A549 (cell line): ENCODE data around the gene TBC1D14.

ENCODE experiments used
- CTCF ChIP-seq: fragments of >200 bp; sonication (Bioruptor Twin); formaldehyde crosslinking; IDR thresholded peaks from 3 replicates; pipeline ENCODE4 v1.5.1; 2016
- PBX3 ChIP-seq: IDR thresholded peaks from 2 replicates; pipeline ENCODE4 v1.6.1; 2012

GRCh38 chr4:6972375-6972650, 62.7 kb downstream of the TBC1D14 start:
- TF ChIP-seq CTCF (no peak), PBX3 (no peak)
